HG02642 (cell line): ENCODE data around the gene DKK3.

Source experiments
- ATAC-seq: cut with Tn5 transposase; IDR thresholded peaks from one replicate; pipeline ENCODE4 v1.9.1; 2021; ENCODE audit warnings: mild to moderate bottlenecking; ENCODE audit not compliant: unreplicated experiment, poor library complexity

Gene DKK3

GRCh38 chr11:12031856-12032544, 23.6 kb upstream of the DKK3 start:
- ATAC-seq, result no peak

DNA sequence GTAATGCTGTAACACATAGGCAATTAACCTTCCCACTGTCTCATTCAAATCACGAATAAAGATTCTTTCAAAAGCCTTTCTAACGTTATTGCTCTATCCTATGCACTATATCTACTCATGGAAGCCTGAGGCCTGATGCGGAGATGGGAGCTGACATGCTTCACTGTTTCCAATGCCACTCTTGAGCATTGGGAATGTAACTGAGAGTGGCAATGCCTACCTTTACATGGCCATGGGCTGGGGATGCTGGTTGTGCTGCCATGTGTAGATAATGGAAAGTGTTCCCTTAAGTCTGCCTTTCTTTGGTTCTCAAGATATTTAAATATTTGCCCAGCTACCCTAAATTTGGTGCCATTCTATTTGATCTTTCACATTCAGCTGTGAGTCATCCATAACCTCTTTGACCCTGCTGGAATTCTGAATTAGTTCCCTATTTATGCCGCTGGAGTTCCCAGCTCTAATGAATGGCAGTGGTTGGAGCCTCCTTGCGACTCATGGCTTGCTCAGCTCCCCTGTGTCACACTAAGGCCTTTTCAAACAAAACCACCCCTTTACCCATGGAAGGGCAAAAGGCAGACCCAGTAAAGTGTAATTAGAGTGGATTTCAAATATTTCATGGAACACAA, 21.4 kb upstream of the DKK3 start:
- no peak for ATAC-seq

- no peak for ATAC-seq
Observed at GRCh38 chr11:12029119-12029518, 20.7 kb upstream of the DKK3 start.

- no peak for ATAC-seq
Observed at GRCh38 chr11:12028303-12028702, 19.9 kb upstream of the DKK3 start.

- no peak for ATAC-seq
Observed at GRCh38 chr11:12026331-12027211, 18.1 kb upstream of the DKK3 start.

DNA sequence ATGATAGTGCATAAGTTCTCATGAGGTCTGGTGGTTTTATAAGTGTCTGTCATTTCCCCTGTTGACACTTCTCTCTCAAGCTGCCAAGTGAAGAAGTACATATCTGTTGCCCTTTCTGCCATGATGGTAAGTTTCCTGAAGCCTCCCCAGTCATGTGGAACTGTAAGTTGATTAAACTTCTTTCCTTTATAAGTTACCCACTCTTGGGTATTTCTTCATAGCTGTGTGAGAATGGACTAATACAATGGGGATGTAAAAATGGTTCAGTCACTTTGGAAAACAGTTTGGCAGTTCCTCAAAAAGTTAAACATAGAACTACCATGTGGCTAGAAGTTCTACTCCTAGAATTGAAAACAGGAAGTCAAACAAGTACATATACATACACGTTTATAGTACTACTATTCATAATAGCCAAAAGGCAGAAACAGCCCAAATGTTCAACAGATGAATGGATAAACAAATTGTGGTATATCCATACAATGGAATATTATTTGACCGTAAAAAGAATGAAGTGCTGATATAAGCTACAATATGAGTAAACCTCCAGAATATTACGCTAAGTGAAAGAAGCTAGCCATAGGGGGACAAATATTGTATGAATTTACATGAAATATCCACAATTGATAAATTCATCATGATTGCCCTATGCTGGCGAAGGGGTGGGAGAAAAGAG, 16.0 kb upstream of the DKK3 start:
- ATAC-seq, result no peak

- ATAC-seq, result no peak
Observed at GRCh38 chr11:12023015-12023414, 14.6 kb upstream of the DKK3 start.

DNA sequence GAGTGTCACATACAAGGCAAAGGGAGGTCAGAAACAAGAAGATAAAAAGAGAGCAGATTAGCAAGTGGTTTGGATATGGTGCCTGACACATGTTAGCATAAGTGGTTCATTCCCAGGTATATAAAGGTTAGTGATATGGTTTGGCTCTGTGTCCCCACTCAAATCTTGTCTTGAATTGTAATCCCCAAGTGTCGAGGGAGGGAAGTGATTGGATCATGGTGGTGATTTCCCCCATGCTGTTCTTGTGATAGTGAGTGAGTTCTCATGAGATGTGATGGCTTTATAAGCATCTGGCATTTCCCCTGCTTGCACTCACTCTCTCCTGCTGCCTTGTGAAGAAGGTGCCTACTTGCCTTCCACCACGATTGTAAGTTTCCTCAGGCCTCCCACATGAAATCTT, 12.1 kb upstream of the DKK3 start:
- no peak for ATAC-seq

GRCh38 chr11:12019866-12020416, 11.5 kb upstream of the DKK3 start:
- ATAC-seq, result no peak

GRCh38 chr11:12019337-12019736, 10.9 kb upstream of the DKK3 start:
- no peak for ATAC-seq

DNA sequence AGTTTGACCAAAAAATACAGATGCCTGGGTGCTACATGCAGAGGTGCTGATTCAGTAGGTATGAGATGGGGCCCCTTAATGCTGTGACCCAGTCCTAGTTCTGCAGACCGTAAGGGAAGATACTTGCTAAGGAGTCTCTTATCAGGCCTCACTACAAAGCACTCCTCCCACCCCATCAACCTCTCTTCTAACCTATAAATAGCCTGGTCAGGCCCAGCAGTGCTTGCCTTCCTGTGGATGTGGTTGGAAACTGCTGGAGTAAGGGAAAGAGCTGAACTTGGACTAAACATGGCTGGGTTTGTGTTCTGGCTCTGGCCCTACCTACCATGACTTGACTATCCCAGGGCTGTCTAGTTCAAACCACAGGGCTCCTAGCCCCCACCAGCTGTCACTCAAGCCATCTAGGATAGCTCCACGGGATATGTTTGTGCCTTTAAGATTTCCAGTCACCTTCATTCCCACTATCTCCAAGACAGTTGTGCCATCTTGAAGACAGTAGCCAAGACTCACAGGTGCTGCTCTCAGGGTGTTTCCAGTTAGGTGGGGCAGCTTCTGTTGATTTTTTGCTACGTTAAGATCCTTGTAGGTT, 9.5 kb upstream of the DKK3 start:
- no peak for ATAC-seq

DNA sequence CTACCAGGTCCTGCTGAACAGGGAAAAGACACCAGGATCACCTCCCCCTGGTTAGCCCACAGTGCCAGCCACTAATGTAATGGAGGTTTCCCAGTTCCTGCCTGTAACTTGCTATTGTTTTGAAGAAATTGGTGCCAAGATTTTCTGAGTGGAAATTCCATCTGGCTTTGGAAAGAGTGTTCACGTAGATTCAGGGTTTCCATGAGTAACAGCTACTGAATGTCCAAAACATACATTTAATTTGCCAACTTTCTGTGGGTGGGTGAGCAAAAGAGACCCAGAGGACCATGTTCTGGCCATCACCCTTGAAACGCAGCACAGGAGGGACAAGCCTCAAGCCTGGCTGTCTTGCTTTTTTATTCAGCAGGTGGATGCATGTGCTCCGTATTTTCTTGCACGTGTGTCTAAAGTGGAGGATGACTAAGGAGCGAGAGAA, 8.8 kb upstream of the DKK3 start:
- ATAC-seq, result no peak

- ATAC-seq, result no peak
Observed at GRCh38 chr11:12016246-12016645, 7.8 kb upstream of the DKK3 start.

DNA sequence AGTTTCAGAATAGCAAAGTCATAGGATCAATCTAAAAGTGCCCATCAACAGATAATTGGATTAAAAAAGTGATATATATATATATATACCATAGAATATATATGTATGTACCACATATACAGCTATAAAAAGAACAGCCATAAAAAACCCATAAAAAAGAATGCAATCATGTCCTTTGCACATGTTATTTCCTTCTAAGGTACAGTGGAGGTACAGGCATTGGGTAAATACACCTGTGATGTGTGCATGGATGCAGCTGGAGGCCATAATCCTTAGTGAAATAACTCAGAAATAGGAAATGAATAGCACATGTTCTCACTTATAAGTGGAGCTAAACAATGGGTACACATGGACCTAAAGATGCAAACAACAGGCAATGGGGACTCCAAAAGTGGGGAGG, 7.1 kb upstream of the DKK3 start:
- ATAC-seq, result no peak

- ATAC-seq, result no peak
Observed at GRCh38 chr11:12013781-12014180, 5.4 kb upstream of the DKK3 start.

GRCh38 chr11:12009617-12010321, 1.3 kb upstream of the DKK3 start:
- no peak for ATAC-seq

- ATAC-seq, result no peak
Observed at GRCh38 chr11:12008790-12009616, 577 bp upstream of the DKK3 start.

DNA sequence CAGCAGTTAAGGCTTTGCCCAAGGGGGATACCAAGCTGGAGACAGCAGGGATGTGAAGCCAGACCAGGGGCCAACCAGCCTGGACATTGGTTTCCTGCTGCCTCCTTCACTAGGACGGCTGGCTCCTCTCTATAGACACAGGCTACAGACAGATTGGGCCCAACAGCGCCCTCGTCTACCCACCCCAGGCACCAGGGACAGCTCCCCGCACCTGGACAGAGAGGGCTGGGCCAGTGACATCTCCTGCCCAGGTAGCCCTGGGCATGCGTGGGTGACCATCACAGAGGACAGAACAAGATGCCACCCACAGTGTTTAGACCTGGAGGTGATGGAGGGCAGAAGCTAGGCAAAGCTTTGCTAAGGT, 1.2 kb downstream of the DKK3 start:
- no peak for ATAC-seq
